GM11168 (cell line): Measurements from ENCODE around the gene LPCAT1.
"Not testable (repeated sequence)": the region's sequence is repeated elsewhere in the genome, so short reads cannot be mapped to it uniquely, and the experiment has no call there.

Source experiments
- in situ Hi-C: fragments of 300-500 bp; cut with MboI; formaldehyde crosslinking; loops from one replicate; pipeline ENCODE4 v1.12.0; 2022; ENCODE audit warnings: low sequenced_read_pairs; ENCODE audit not compliant: unreplicated experiment

LPCAT1 gene

GRCh38 chr5:1471997-1472963 is 51.5 kb downstream of the LPCAT1 start:
- in situ Hi-C loops: no loop called here

- in situ Hi-C loops: no loop called here
Observed at GRCh38 chr5:1471240-1471853, 52.4 kb downstream of the LPCAT1 start.

- in situ Hi-C loops: no loop called here
Observed at GRCh38 chr5:1470762-1471211, 53.0 kb downstream of the LPCAT1 start.

GRCh38 chr5:1468629-1469527 is 54.9 kb downstream of the LPCAT1 start:
- in situ Hi-C loops: no loop called here

GRCh38 chr5:1468247-1468612 is 55.5 kb downstream of the LPCAT1 start:
- in situ Hi-C loops: no loop called here

- in situ Hi-C loops: no loop called here
Observed at GRCh38 chr5:1467341-1468246, 56.2 kb downstream of the LPCAT1 start.

GRCh38 chr5:1466631-1467265 is 57.0 kb downstream of the LPCAT1 start:
- in situ Hi-C loops: no loop called here

- in situ Hi-C loops: no loop called here
Observed at GRCh38 chr5:1465966-1466471, 57.7 kb downstream of the LPCAT1 start.

GRCh38 chr5:1465117-1465516 is 58.6 kb downstream of the LPCAT1 start:
- in situ Hi-C loops: no loop called here

GRCh38 chr5:1464511-1464910 is 59.2 kb downstream of the LPCAT1 start:
- in situ Hi-C loops: no loop called here

GRCh38 chr5:1464096-1464446 is 59.7 kb downstream of the LPCAT1 start:
- in situ Hi-C loops: no loop called here

- in situ Hi-C loops: no loop called here
Observed at GRCh38 chr5:1463326-1464095, 60.2 kb downstream of the LPCAT1 start.

GRCh38 chr5:1462358-1462757 is 61.4 kb downstream of the LPCAT1 start:
- in situ Hi-C loops: no loop called here

GRCh38 chr5:1461396-1461795 is 62.4 kb downstream of the LPCAT1 start:
- in situ Hi-C loops: no loop called here

GRCh38 chr5:1460054-1460682 is 63.6 kb downstream of the LPCAT1 start:
- in situ Hi-C loops: no loop called here

- in situ Hi-C loops: not testable (repeated sequence)
Observed at GRCh38 chr5:1459435-1459834, 64.3 kb downstream of the LPCAT1 start.

- in situ Hi-C loops: not testable (repeated sequence)
Observed at GRCh38 chr5:1456110-1456881, 67.5 kb downstream of the LPCAT1 start.
